ENCODE data around the gene SHISA9. TPM values are rescaled to one million over a fixed set of nuclear protein-coding genes. Genes with fewer than 3 reads are reported as not detected.

The SHISA9 gene
- total RNA-seq, 1 donor from 2014 or later: 3.7 TPM

DNA sequence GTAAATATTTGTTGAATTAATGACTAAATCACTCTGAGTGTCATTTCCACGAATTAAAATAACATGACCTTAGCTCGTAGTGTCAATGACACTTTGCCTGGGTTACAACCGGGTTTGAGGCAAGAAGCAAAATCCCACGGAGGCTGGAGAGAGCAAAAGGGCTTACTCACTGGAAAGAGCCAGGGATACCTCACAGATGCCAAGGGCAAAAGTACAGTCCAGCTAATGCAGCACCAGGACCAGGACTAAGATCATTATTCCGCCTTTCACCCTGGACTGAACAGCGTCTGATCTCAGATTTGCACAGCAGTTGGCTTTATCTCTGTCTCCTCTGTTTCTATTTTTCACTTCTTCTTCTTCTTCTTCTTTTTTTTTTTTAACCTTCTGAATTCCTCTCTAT is 175.5 kb downstream of the SHISA9 start:
- no peak for DNase-seq (ENCODE audit: low read depth)
- TF ChIP-seq, protein P1, sequence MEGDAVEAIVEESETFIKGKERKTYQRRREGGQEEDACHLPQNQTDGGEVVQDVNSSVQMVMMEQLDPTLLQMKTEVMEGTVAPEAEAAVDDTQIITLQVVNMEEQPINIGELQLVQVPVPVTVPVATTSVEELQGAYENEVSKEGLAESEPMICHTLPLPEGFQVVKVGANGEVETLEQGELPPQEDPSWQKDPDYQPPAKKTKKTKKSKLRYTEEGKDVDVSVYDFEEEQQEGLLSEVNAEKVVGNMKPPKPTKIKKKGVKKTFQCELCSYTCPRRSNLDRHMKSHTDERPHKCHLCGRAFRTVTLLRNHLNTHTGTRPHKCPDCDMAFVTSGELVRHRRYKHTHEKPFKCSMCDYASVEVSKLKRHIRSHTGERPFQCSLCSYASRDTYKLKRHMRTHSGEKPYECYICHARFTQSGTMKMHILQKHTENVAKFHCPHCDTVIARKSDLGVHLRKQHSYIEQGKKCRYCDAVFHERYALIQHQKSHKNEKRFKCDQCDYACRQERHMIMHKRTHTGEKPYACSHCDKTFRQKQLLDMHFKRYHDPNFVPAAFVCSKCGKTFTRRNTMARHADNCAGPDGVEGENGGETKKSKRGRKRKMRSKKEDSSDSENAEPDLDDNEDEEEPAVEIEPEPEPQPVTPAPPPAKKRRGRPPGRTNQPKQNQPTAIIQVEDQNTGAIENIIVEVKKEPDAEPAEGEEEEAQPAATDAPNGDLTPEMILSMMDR (conservative IDR thresholded peaks at IDR 0.05; ENCODE audit: low read depth, low read length): no peak
- H3K4me3 ChIP-seq (ENCODE audit: low read depth, low read length): no peak overlapping the region

DNA sequence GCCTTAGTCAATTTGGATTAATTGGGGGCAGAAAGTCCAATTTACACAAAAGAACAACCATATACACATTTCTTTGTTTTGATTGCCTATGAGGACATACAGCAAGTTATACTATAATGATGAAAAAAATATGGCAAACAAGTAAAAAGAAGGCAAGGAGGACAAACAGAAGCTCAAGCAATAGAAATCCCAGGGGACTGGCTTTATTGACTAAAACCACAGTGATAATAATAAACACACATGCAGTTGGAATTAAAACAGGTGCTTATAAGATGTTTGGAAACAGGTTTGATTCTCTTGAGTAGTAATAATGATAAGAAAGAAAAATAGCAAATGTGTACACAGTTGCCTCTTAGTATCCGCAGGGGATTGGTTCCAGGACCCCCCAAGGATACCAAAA is 176.4 kb downstream of the SHISA9 start:
- DNase-seq (ENCODE audit: low read depth): no peak
- TF ChIP-seq, protein P1 (conservative IDR thresholded peaks at IDR 0.05; ENCODE audit: low read depth, low read length): no peak
- H3K4me3 ChIP-seq (ENCODE audit: low read depth, low read length): no peak overlapping the region

DNA sequence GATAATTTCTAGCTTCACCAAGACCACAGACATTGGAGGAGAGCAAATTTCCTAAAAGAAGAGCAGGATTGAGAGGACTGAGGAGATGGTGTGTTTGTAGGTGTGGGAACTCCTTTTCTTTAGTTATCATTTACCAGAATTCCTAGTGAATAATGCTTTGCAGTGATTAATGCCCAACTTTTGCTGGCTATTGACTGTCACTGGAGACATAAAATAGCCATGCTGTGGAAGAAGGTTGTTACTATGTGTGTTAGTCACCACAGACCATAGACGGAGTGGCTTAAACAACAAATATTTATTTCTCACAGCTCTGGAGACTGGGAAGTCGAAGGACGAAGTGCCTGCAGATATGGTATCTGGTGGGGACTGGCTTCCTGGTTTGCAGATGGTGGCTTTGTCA is 179.1 kb downstream of the SHISA9 start:
- H3K4me3 ChIP-seq (ENCODE audit: low read depth, low read length): no peak overlapping the region
- DNase-seq (ENCODE audit: low read depth): no peak
- TF ChIP-seq, protein P1 (conservative IDR thresholded peaks at IDR 0.05; ENCODE audit: low read depth, low read length): no peak

DNA sequence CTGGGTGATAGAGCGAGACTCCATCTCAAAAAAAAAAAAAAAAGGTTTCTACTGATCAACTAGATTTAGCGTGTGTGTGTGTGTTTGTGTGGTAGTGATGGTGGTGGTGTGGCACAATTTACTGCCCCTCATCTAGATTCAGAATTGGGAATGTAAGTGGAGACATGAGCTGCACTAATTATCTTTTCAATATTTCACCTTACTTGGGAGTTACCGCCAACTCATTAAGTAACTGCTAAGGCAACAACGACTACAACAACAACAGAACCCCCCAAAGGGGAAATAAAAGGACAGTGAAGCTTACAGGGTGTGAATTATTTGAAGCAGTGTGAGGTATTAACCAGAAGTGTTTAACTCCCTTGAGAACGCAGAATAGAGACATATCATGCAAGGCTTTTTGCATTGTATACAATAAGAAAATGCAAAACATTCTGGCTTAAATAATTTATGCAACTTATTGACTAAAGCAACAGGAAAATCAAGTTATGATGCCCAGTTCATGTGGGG is 180.5 kb downstream of the SHISA9 start:
- DNase-seq (ENCODE audit: low read depth): no peak
- TF ChIP-seq, protein P1 (conservative IDR thresholded peaks at IDR 0.05; ENCODE audit: low read depth, low read length): no peak
- no peak overlapping the region for H3K4me3 ChIP-seq (ENCODE audit: low read depth, low read length)

DNA sequence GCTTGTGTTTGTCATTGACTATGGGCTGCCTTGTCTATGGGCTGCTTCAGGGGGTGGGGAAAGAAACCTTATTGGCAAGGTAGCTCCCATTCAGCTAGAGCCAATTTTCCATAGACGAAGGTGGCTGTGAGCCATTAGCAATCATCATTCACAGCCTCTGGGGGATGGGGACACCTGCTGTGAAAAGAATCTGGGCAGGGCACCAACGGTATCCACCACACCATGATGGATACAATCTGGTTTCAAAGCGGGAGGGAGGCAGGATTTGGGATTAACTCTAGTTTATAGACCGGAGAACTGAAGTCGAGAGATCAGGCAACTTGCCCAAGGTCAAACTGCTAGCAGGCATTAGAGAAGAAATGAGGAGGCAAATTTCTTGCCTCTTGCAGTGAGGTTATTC is 182.3 kb downstream of the SHISA9 start:
- no peak for DNase-seq (ENCODE audit: low read depth)
- TF ChIP-seq, protein P1 (conservative IDR thresholded peaks at IDR 0.05; ENCODE audit: low read depth, low read length): no peak
- no peak overlapping the region for H3K4me3 ChIP-seq (ENCODE audit: low read depth, low read length)

DNA sequence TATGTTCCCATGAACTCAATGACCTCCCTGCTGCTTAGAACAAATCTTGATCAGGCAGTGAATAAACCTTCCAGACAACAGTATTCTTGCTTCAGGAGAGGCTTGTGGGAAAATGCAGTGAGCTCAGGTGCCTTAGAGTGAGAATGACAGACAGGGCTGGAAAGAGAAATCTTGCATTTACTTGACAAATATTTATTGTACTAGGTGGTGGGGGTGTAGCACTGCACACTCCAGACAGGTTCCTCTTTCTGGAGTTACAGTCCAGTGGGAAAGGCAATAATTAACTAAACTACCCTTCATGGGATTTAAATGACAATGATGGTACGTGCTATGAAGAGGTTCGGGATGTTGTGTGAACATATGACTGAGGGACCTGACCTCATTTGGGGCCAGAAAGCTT is 182.9 kb downstream of the SHISA9 start:
- peak; percentile 66 for DNase-seq (ENCODE audit: low read depth)
- H3K4me3 ChIP-seq (ENCODE audit: low read depth, low read length): no peak overlapping the region
- TF ChIP-seq, protein P1 (conservative IDR thresholded peaks at IDR 0.05; ENCODE audit: low read depth, low read length): no peak

DNA sequence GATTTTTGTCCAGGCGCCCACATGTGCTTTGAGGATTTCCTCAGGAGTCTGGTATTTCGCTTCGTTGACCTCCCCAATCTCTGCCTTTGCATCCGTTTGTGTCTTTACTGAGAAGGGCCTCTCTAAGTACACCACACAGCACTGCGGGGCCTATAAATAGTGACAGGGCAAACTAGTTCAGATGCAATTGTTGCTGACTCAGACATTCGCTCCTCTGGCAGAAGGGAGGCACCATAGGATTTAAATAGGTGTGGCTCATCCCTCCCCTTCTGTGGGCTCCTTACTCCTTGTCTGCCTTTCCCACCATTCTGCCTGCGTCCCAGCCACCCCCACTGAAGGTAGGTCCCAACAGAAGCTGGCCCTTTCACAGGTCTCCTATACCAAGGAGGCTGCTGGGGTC is 192.3 kb downstream of the SHISA9 start:
- H3K4me3 ChIP-seq (ENCODE audit: low read depth, low read length): no peak overlapping the region
- DNase-seq (ENCODE audit: low read depth): no peak
- TF ChIP-seq, protein P1 (conservative IDR thresholded peaks at IDR 0.05; ENCODE audit: low read depth, low read length): no peak
